Transverse colon (tissue), 3 donors: ENCODE data around the gene BRICD5.

Experiments used
- CTCF ChIP-seq, 5 experiments: fragments of 200-600 bp in 3 of 5; fragments of 450-650 bp in 2 of 5; sonication (generic) in 3 of 5; IDR thresholded peaks; 1 replicate in 2 of 5; 2 replicates in 3 of 5; pipeline ENCODE4 v1.5.1; 2016 to 2017; ENCODE audit warnings: antibody characterized with exemption in 5 of 5, inconsistent platforms in 3 of 5, mild to moderate bottlenecking in 2 of 5, moderate library complexity in 1 of 5
- EP300 ChIP-seq: sonication (generic); formaldehyde crosslinking; IDR thresholded peaks from one replicate; pipeline ENCODE4 v1.6.1; 2017; ENCODE audit warnings: antibody characterized with exemption, low read depth

- TF ChIP-seq CTCF (IDR thresholded peaks at IDR 0.05) (no peak), EP300 (no peak)
Observed at GRCh38 chr16:2238150-2238837, 27.6 kb upstream of the BRICD5 start.
